PC-9 (cell line): ENCODE data around the gene PPP2R3A. TPM values are rescaled to one million over a fixed set of nuclear protein-coding genes. Genes with fewer than 3 reads are reported as not detected.
"Not testable (repeated sequence)": the region's sequence is repeated elsewhere in the genome, so short reads cannot be mapped to it uniquely, and the experiment has no call there.

Experiments
- BruUV-seq: library from RNA; stranded (reverse); fragments of 400-500 nt; replicated peaks from 2 replicates; lab custom pipeline; 2021; lab: Mats Ljungman, UMichigan
- CTCF ChIA-PET: fragments of 300-600 bp; sonication (Branson Sonifier 250); formaldehyde crosslinking; loops from one replicate; lab custom pipeline; 2022; ENCODE audit warnings: antibody characterized with exemption; lab: Charles Lee
- POLR2A ChIA-PET: fragments of 300-600 bp; sonication (Branson Sonifier 250); formaldehyde crosslinking; loops from one replicate; lab custom pipeline; 2022; ENCODE audit warnings: antibody characterized with exemption; ENCODE audit not compliant: unreplicated experiment; lab: Charles Lee
- DNase-seq, 2 experiments: peaks; one replicate each; pipeline versions ENCODE4 v3.0.0 to v3.0.0-alpha.2; 2015 to 2022; ENCODE audit warnings: mixed read lengths in 1 of 2
- H2AFZ ChIP-seq: fragments of 200-600 bp; sonication (generic); 2 replicates; pipeline ENCODE4 v1.8.1; 2017; ENCODE audit warnings: antibody characterized with exemption
- H3F3A ChIP-seq: fragments of 200-600 bp; sonication (generic); 2 replicates; pipeline ENCODE4 v1.8.1; 2017; ENCODE audit warnings: antibody characterized with exemption, mild to moderate bottlenecking, low read depth; ENCODE audit not compliant: insufficient read depth
- H3K27ac ChIP-seq: fragments of 200-600 bp; sonication (generic); 2 replicates; pipeline ENCODE4 v1.6.1; 2016; ENCODE audit warnings: mixed run types
- H3K27me3 ChIP-seq: fragments of 200-600 bp; sonication (generic); 2 replicates; pipeline ENCODE4 v1.6.1; 2016; ENCODE audit warnings: low read depth, mixed run types; ENCODE audit not compliant: insufficient read depth
- H3K36me3 ChIP-seq: fragments of 200-600 bp; sonication (generic); 2 replicates; pipeline ENCODE4 v1.6.1; 2016; ENCODE audit warnings: low read depth, mixed run types
- H3K4me1 ChIP-seq: fragments of 200-600 bp; sonication (generic); replicated peaks from 2 replicates; pipeline ENCODE4 v1.6.1; 2016; ENCODE audit warnings: mixed run types; ENCODE audit not compliant: insufficient read depth
- H3K4me2 ChIP-seq: fragments of 200-600 bp; sonication (generic); 2 replicates; pipeline ENCODE4 v1.6.1; 2017; ENCODE audit warnings: mixed run types
- H3K4me3 ChIP-seq: fragments of 200-600 bp; sonication (generic); 2 replicates; pipeline ENCODE4 v1.6.1; 2016; ENCODE audit warnings: mixed run types
- H3K79me2 ChIP-seq: fragments of 200-600 bp; sonication (generic); 2 replicates; pipeline ENCODE4 v1.6.1; 2017; ENCODE audit warnings: low read depth, mixed run types
- H3K9me2 ChIP-seq: fragments of 200-600 bp; sonication (generic); 2 replicates; pipeline ENCODE4 v1.8.1; 2017; ENCODE audit warnings: mild to moderate bottlenecking; ENCODE audit not compliant: insufficient read depth
- H3K9me3 ChIP-seq: fragments of 200-600 bp; sonication (generic); 2 replicates; pipeline ENCODE4 v1.8.1; 2016; ENCODE audit warnings: low read depth; ENCODE audit not compliant: insufficient read depth
- H4K20me1 ChIP-seq: fragments of 200-600 bp; sonication (generic); 2 replicates; pipeline ENCODE4 v1.8.1; 2017; ENCODE audit not compliant: insufficient read depth
- CTCF ChIP-seq: fragments of 200-600 bp; sonication (generic); conservative IDR thresholded peaks from 2 replicates; pipeline ENCODE4 v1.6.1; 2017; ENCODE audit warnings: mixed run types, antibody characterized with exemption, mild to moderate bottlenecking, moderate library complexity
- EZH2 ChIP-seq: fragments of 200-600 bp; sonication (generic); IDR thresholded peaks from 2 replicates; pipeline ENCODE4 v1.8.0; 2017; ENCODE audit warnings: antibody characterized with exemption, low read depth
- intact Hi-C: fragments of 100-400 bp; cut with micrococcal nuclease; formaldehyde crosslinking; loops from one replicate; pipeline ENCODE4 v1.10.0; 2022; ENCODE audit not compliant: unreplicated experiment
- total RNA-seq: library from RNA; stranded (reverse); gene quantifications from 2 replicates; pipeline ENCODE4 v1.2.3, GENCODE V29; 2021

PPP2R3A gene
- total RNA-seq, 1 experiment from 2014 or later: 42.6 TPM

- no peak for TF ChIP-seq CTCF
- TF ChIP-seq EZH2: no peak
- BruUV-seq: no TSS peak
- Histone ChIP-seq H3K36me3 (0 out of 2 replicates have a peak, but pooled peaks cover 4% of the 10 kb centered on the region), H4K20me1 (peaks cover 99% of the 10 kb centered on the region), H2AFZ (no peak overlapping the region), H3K9me3 (no peaks in the 10 kb centered on the region), H3K27ac (no peak overlapping the region), H3K4me2 (peak overlapping the region; percentile 45; the same call in 1 of the 2 replicates), H3K4me3 (no peak overlapping the region), H3F3A (no peaks in the 10 kb centered on the region), H3K9me2 (no peaks in the 10 kb centered on the region), H3K79me2 (peaks cover 100% of the 10 kb centered on the region), H3K27me3 (no peaks in the 10 kb centered on the region), H3K4me1 (peaks cover 54% of the 10 kb centered on the region)
- POLR2A ChIA-PET: no interaction called here
- intact Hi-C loops: loop anchor here (10.0 kb wide), 2 partner anchors 285 to 435 kb away; no protein-coding TSS in a partner anchor
- no peak for DNase-seq
- CTCF ChIA-PET: no interaction called here
Observed at GRCh38 chr3:136189859-136190617, 224.5 kb downstream of the PPP2R3A start.

GRCh38 chr3:136192195-136192594, 226.7 kb downstream of the PPP2R3A start:
- Histone ChIP-seq H3K4me3 (peak overlapping the region; percentile 84), H3K4me1 (peaks cover 44% of the 10 kb centered on the region), H3K79me2 (peaks cover 84% of the 10 kb centered on the region), H4K20me1 (peaks cover 80% of the 10 kb centered on the region), H3K4me2 (peak overlapping the region; percentile 97)
- H3K9me2 ChIP-seq, H3F3A ChIP-seq, CTCF ChIA-PET, BruUV-seq, H3K27me3 ChIP-seq, POLR2A ChIA-PET, H3K36me3 ChIP-seq, H2AFZ ChIP-seq, H3K9me3 ChIP-seq, H3K27ac ChIP-seq, DNase-seq: not testable (repeated sequence)
- intact Hi-C loops: loop anchor here (10.0 kb wide), 2 partner anchors 287 to 433 kb away; no protein-coding TSS in a partner anchor

GRCh38 chr3:136192831-136193230, 227.3 kb downstream of the PPP2R3A start:
- Histone ChIP-seq H4K20me1 (peaks cover 73% of the 10 kb centered on the region), H3K9me2 (no peaks in the 10 kb centered on the region), H3K79me2 (peaks cover 78% of the 10 kb centered on the region), H3K4me3 (peak overlapping the region; percentile 84), H3K36me3 (0 out of 2 replicates have a peak, but pooled peaks cover 4% of the 10 kb centered on the region), H3F3A (peaks cover 14% of the 10 kb centered on the region), H3K27me3 (no peaks in the 10 kb centered on the region), H3K27ac (no peak overlapping the region), H3K9me3 (no peaks in the 10 kb centered on the region), H3K4me2 (peak overlapping the region; percentile 97), H3K4me1 (peaks cover 44% of the 10 kb centered on the region), H2AFZ (no peak overlapping the region)
- intact Hi-C loops: loop anchor here (10.0 kb wide), 2 partner anchors 288 to 432 kb away; no protein-coding TSS in a partner anchor
- TF ChIP-seq EZH2 (no peak), CTCF (no peak)
- DNase-seq: no peak
- ChIA-PET CTCF (no interaction called here), POLR2A (interaction anchor here (0.6 kb wide), 1 partner anchor 546 kb away, joined by 3 read pairs; no protein-coding TSS in a partner anchor)
- BruUV-seq: no TSS peak
